ENCODE results near the gene STXBP6.

DNA sequence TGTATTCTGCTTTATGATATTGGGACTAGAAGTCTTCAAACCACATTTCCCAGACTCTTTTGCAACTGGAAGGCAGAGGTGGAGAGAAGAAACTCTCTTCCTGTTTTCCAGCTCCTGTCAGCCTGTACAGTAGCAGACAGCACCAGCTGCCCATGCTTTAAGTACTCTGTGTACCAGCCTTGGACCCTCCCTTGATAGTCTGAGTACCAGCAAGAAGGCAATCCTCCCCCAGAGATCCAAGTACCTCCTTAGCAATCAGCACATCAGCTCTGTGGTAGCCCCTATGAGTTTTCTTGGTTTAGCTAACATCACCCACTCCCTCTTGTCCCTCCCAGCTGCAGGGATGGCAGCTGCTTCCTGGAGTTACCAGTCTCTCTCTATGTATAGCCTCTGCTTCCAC is 56.3 kb downstream of the STXBP6 start:
- TF ChIP-seq, protein P1, sequence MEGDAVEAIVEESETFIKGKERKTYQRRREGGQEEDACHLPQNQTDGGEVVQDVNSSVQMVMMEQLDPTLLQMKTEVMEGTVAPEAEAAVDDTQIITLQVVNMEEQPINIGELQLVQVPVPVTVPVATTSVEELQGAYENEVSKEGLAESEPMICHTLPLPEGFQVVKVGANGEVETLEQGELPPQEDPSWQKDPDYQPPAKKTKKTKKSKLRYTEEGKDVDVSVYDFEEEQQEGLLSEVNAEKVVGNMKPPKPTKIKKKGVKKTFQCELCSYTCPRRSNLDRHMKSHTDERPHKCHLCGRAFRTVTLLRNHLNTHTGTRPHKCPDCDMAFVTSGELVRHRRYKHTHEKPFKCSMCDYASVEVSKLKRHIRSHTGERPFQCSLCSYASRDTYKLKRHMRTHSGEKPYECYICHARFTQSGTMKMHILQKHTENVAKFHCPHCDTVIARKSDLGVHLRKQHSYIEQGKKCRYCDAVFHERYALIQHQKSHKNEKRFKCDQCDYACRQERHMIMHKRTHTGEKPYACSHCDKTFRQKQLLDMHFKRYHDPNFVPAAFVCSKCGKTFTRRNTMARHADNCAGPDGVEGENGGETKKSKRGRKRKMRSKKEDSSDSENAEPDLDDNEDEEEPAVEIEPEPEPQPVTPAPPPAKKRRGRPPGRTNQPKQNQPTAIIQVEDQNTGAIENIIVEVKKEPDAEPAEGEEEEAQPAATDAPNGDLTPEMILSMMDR (IDR thresholded peaks at IDR 0.05): no peak
- TF ChIP-seq POLR2A (IDR thresholded peaks at IDR 0.05): no peak

Data from body of pancreas (tissue), 4 donors.